ENCODE data around the gene UQCC5.

DNA sequence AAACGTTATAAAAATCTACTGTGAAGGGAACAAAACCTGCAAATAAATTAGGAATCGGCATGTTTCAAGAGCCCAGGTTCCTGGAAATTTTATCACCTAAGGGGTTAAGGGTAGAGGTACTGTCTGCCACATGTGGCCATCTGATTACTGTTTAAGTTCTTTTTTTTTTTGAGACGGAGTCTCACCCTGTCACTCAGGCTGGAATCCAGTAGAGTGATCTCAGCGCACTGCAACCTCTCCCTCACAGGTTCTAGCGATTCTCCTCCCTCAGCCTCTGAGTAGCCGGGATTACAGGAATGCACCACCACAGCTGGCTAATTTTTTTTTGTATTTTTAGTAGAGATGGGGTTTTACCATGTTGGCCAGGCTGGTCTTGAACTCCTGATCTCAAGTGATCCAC is 35.8 kb downstream of the UQCC5 start:
- TF ChIP-seq POLR2AphosphoS5 (IDR thresholded peaks at IDR 0.05), result no peak
- TF ChIP-seq, protein P1, sequence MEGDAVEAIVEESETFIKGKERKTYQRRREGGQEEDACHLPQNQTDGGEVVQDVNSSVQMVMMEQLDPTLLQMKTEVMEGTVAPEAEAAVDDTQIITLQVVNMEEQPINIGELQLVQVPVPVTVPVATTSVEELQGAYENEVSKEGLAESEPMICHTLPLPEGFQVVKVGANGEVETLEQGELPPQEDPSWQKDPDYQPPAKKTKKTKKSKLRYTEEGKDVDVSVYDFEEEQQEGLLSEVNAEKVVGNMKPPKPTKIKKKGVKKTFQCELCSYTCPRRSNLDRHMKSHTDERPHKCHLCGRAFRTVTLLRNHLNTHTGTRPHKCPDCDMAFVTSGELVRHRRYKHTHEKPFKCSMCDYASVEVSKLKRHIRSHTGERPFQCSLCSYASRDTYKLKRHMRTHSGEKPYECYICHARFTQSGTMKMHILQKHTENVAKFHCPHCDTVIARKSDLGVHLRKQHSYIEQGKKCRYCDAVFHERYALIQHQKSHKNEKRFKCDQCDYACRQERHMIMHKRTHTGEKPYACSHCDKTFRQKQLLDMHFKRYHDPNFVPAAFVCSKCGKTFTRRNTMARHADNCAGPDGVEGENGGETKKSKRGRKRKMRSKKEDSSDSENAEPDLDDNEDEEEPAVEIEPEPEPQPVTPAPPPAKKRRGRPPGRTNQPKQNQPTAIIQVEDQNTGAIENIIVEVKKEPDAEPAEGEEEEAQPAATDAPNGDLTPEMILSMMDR (IDR thresholded peaks at IDR 0.05), result no peak

Measured in stomach (tissue), 4 donors.